Adrenal gland (tissue), 12 donors: ENCODE data around the gene STAT5B. TPM values are rescaled to one million over a fixed set of nuclear protein-coding genes. Genes with fewer than 3 reads are reported as not detected.

Experiments used
- DNase-seq, 7 donors: peaks; one replicate each; pipeline ENCODE4 v3.0.0-alpha.2; 2019 to 2020
- H3K27ac ChIP-seq, 5 donors: fragments of 200-600 bp; sonication (generic) in 4 of 5; 1 replicate in 3 of 5; 2 replicates in 2 of 5; pipeline versions ENCODE4 v1.5.1 to v1.8.0; 2016 to 2020; ENCODE audit warnings: mild to moderate bottlenecking in 1 of 5
- H3K27me3 ChIP-seq: fragments of 200-600 bp; 2 replicates; pipeline ENCODE4 v1.8.0; 2021
- H3K36me3 ChIP-seq, 2 donors: fragments of 200-600 bp; replicated peaks in 1 of 2; 1 replicate in 1 of 2; 2 replicates in 1 of 2; pipeline versions ENCODE4 v1.5.1 to v1.8.0; 2018 to 2022
- H3K4me1 ChIP-seq, 2 donors: fragments of 200-600 bp; replicated peaks in 1 of 2; 1 replicate in 1 of 2; 2 replicates in 1 of 2; pipeline versions ENCODE4 v1.5.1 to v1.8.0; 2018 to 2021
- H3K4me3 ChIP-seq, 4 donors: fragments of 200-600 bp; sonication (generic) in 3 of 4; one replicate each; pipeline ENCODE4 v1.5.1; 2016 to 2018
- H3K9me3 ChIP-seq, 3 donors: fragments of 200-600 bp; sonication (generic) in 1 of 3; replicated peaks in 1 of 3; 1 replicate in 2 of 3; 2 replicates in 1 of 3; pipeline versions ENCODE4 v1.5.1 to v1.8.0; 2016 to 2021
- POLR2A ChIP-seq, 2 donors: fragments of 450-650 bp; IDR thresholded peaks; one replicate each; pipeline ENCODE4 v1.6.1; 2017; ENCODE audit warnings: antibody characterized with exemption in 2 of 2, mild to moderate bottlenecking in 2 of 2, moderate library complexity in 1 of 2
- WGBS, 4 donors: extraction: QIAGEN DNeasy Blood & Tissue Kit in 2 of 4; methylation state at CpG; one replicate each; pipeline versions ENCODE4 v1.1.5 to v1.1.7; 2013 to 2017; 5-methylcytosine and 5-hydroxymethylcytosine counted together
- intact Hi-C, 2 donors: fragments of 100-400 bp; cut with DNase I; formaldehyde crosslinking; loops; one replicate each; pipeline versions ENCODE4 v1.14.1 to v1.15.0; 2022 to 2023
- polyA plus RNA-seq, 3 donors: library from polyadenylated mRNA; stranded (reverse); fragments of 200-250 nt in 2 of 3; fragments of 350-450 nt in 1 of 3; fragmentation: Illumina TruSeq in 1 of 3; extraction: RNeasy Lipid Tissue Mini Kit (QIAGEN cat#74804) in 1 of 3; gene quantifications; one replicate each; pipeline ENCODE4 v1.2.3, GENCODE V29; 2013 to 2014
- total RNA-seq, 9 donors: library from RNA; depleted of rRNA in 4 of 9; stranded (reverse); fragments of >200 nt in 4 of 9; fragments of 120-200 nt in 1 of 9; fragmentation: NEBNext Ultra II Directional in 1 of 9; extraction: Animal tissue kit (Norgen Biotek cat#: 25700) in 1 of 9; gene quantifications; one replicate each; pipeline versions ENCODE4 v1.1.0 to v1.2.4, GENCODE V29; 2013 to 2023
- TF ChIP-seq, protein P1 (sequence below), 6 experiments: fragments of 450-650 bp in 4 of 6; fragments of 200-600 bp in 2 of 6; sonication (generic) in 1 of 6; IDR thresholded peaks; 1 replicate in 5 of 6; 2 replicates in 1 of 6; pipeline versions ENCODE4 v1.5.1 to v1.8.0; 2016 to 2021; ENCODE audit warnings: antibody characterized with exemption in 6 of 6, mild to moderate bottlenecking in 2 of 6, moderate library complexity in 1 of 6
- donor health status: healthy with polysubstance abuse.
- donor health status: Bipolar disorder and iron deficiency.
- donor health status: DM: yes; HTN: yes; CAD: no.
- donor health status: DM: no; HTN: no; CAD: no.
- donor health status: DM: no; HTN: no; CAD: no.
- donor health status: DM: yes; HTN: yes; CAD: no.

The STAT5B gene
- total and polyA plus RNA-seq, 12 donors = 30.3 to 128 (median 101) TPM

DNA sequence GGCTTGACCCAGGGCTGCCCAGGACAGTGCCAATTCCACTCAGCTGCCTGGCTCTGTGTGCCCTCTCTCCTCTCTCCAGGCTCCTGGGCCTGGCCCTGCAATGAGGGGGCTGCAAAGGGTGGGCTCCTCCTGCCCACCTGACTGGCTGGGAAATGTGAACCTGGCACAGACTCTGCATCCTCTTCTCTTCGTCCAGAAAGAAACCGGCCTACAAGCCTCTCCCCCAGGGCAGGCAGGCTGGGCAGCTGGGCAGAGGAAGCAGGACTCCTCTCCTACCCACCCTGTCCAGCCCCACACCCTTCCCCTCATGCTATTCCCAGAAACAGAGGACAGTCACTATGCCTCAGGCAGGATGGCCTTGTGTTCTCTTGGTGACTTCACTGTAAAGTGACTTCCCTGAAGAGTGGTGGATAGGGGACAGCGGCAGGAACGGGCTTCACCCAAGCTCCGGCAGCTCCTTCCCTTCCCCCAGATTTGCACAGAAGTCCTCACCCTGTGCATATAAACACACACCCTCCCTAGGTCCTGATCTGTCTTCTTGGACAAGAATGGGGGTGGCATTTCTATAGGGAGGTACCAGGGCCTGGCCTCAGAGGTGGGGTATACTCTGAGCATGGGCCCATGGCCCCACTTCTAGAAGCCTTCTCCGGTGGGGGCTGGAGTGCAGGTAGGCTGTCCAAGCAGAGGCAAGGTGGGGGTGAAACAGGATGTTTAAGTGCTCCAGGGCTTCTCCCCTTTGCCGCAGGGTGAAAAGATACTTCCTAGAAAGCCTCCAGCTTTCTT is 7.2 kb upstream of the STAT5B start:
- Histone ChIP-seq H3K4me1 (peaks cover 17 to 25% of the 10 kb centered on the region in 2 donors), H3K4me3 (no peak overlapping the region), H3K27ac (peak overlapping the region in 2 of 5 donors; percentile 75 to 80), H3K36me3 (no peaks in the 10 kb centered on the region), H3K27me3 (no peaks in the 10 kb centered on the region), H3K9me3 (no peaks in the 10 kb centered on the region)
- intact Hi-C loops = no loop called here
- DNase-seq = peak; percentile 49 to 85 (median 77)
- TF ChIP-seq, protein P1, sequence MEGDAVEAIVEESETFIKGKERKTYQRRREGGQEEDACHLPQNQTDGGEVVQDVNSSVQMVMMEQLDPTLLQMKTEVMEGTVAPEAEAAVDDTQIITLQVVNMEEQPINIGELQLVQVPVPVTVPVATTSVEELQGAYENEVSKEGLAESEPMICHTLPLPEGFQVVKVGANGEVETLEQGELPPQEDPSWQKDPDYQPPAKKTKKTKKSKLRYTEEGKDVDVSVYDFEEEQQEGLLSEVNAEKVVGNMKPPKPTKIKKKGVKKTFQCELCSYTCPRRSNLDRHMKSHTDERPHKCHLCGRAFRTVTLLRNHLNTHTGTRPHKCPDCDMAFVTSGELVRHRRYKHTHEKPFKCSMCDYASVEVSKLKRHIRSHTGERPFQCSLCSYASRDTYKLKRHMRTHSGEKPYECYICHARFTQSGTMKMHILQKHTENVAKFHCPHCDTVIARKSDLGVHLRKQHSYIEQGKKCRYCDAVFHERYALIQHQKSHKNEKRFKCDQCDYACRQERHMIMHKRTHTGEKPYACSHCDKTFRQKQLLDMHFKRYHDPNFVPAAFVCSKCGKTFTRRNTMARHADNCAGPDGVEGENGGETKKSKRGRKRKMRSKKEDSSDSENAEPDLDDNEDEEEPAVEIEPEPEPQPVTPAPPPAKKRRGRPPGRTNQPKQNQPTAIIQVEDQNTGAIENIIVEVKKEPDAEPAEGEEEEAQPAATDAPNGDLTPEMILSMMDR (IDR thresholded peaks at IDR 0.05) = no peak
- TF ChIP-seq POLR2A (IDR thresholded peaks at IDR 0.05) = peak in 1 of 2 donors; percentile 38
- 62 to 82% (median 80%) methylated on average over 7 of the region's 7 CpGs for WGBS, 4 donors

DNA sequence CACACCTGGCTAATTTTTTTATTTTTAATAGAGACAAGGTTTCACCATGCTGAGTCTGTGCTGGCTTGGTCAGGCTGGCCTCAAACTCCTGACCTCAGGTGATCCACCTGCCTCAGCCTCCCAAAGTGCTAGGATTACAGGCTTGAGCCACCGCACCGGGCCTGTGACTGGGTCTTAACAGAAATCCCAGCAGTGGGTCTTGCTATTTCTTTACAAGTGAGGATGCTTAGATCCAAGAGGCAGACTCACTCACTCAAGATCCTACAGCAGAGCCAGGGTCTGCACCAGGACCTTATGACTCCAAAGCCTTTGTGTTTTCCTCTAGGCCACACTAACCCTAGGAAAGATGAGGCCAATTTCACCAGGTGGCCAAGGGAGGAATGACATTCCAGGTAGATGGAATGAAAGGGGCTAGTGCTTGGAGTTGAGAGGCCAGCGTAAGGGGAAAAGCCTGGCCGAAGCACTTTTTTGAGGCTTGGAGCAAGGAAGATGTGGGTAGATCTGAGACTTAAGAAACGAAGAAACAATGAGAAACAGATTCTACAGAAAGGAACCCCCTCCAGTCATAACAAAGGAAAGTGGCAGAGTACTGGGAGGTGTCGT is 6.4 kb upstream of the STAT5B start:
- Histone ChIP-seq H3K27ac (peak overlapping the region in 2 of 5 donors; percentile 75 to 80), H3K27me3 (no peaks in the 10 kb centered on the region), H3K4me3 (no peak overlapping the region), H3K4me1 (peaks cover 14 to 25% of the 10 kb centered on the region in 2 donors), H3K36me3 (no peaks in the 10 kb centered on the region), H3K9me3 (no peaks in the 10 kb centered on the region)
- no peak for TF ChIP-seq POLR2A (IDR thresholded peaks at IDR 0.05)
- TF ChIP-seq, protein P1 (IDR thresholded peaks at IDR 0.05) = no peak
- DNase-seq = peak in 5 of 7 donors; percentile 1 to 43 (median 11)
- WGBS, 4 donors = 90 to 94% (median 93%) methylated on average over 6 of the region's 6 CpGs
- intact Hi-C loops = no loop called here

DNA sequence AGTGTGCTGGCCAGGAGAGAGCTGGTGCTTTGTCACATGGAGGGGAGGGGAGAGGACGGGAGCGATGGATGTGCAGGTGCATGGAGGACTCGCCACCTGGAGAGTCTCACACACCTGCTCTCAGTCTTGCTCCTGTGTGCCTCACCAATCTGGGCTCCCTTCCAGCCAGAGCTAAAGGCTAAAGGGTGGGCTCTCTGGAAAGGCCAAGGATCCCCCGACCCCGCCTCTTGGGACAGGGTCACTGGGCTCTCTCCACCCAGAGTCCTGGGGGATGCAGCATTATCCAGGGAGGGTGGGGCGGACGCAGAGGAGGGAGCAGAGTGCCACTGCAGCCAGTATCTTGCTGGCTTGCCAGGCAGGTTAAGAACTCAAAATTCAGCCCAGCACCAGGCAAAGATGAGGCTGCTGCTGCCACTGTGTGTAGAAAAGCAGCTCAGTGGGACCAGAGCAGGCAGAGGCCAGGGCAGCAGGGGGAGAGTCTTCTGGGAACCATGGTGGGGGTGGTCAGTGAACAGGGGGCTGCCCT is 5.4 kb upstream of the STAT5B start:
- Histone ChIP-seq H3K36me3 (no peaks in the 10 kb centered on the region), H3K4me1 (peaks cover 5 to 24% of the 10 kb centered on the region in 2 donors), H3K27ac (peak overlapping the region in 1 of 5 donors; percentile 80), H3K27me3 (no peaks in the 10 kb centered on the region), H3K9me3 (no peaks in the 10 kb centered on the region), H3K4me3 (no peak overlapping the region)
- intact Hi-C loops = no loop called here
- TF ChIP-seq, protein P1 (IDR thresholded peaks at IDR 0.05) = no peak
- peak; percentile 1 to 54 (median 19) for DNase-seq
- WGBS, 4 donors = 80 to 90% (median 85%) methylated on average over 5 to 7 of the region's 7 CpGs
